ENCODE measurements around the gene RASAL1. TPM values are rescaled to one million over a fixed set of nuclear protein-coding genes. Genes with fewer than 3 reads are reported as not detected.

Gene RASAL1
- total and polyA plus RNA-seq, 10 donors: 0.13 to 1.7 (median 0.62) TPM; not detected in 2

DNA sequence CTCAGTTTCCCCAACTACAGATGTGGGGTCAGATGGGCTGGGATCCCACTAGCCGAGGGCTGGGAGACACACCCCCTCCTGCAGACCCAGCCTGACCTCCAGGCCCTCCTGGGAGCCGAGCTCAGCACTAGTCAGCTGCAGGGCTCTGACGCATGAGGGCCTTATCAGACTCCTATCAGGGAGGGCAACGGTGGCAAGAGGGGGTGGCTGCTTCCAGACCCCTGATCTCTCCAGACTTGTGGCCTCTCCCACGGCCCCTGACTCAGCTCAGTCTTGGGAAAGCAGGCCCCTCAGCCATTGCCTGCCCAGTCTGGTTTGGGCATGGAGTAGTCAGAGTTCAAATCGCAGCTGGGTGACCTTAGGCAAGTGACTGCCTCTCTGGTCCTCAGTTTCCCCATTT, 2.5 kb downstream of the RASAL1 start:
- H3K36me3 ChIP-seq: no peaks in the 10 kb centered on the region
- no peaks in the 10 kb centered on the region for H3K9me3 ChIP-seq
- intact Hi-C loops (cut with DNase I; ENCODE audit: low total_unique reads): no loop called here
- no peak for TF ChIP-seq POLR2A (IDR thresholded peaks at IDR 0.05)
- TF ChIP-seq POLR2AphosphoS5 (IDR thresholded peaks at IDR 0.05): no peak
- no peak for TF ChIP-seq CTCF (IDR thresholded peaks at IDR 0.05 in 8 of 11, conservative IDR thresholded peaks at IDR 0.05 in 3 of 11)
- DNase-seq: peak; percentile 49
- peaks cover 7 to 37% (median 25%) of the 10 kb centered on the region in 6 donors for H3K4me1 ChIP-seq
- no peak overlapping the region for H3K27ac ChIP-seq
- no peak overlapping the region for H3K4me3 ChIP-seq
- WGBS, 5 donors: 63 to 78% (median 67%) methylated on average over 3 to 6 of the region's 6 CpGs
- H3K27me3 ChIP-seq (replicated peaks in 1 of 7): peaks cover 0 to 41% (median 14%) of the 10 kb centered on the region in 7 donors

GRCh38 chr12:113131556-113131955, 4.0 kb downstream of the RASAL1 start:
- H3K4me1 ChIP-seq: peaks cover 7 to 35% (median 25%) of the 10 kb centered on the region in 6 donors
- no peaks in the 10 kb centered on the region for H3K36me3 ChIP-seq
- H3K4me3 ChIP-seq: no peak overlapping the region
- TF ChIP-seq POLR2AphosphoS5 (IDR thresholded peaks at IDR 0.05): no peak
- TF ChIP-seq CTCF (IDR thresholded peaks at IDR 0.05 in 8 of 11, conservative IDR thresholded peaks at IDR 0.05 in 3 of 11): no peak
- no peak for TF ChIP-seq POLR2A (IDR thresholded peaks at IDR 0.05)
- peak; percentile 33 for DNase-seq
- H3K27me3 ChIP-seq (replicated peaks in 1 of 7): peaks cover 0 to 35% (median 11%) of the 10 kb centered on the region in 7 donors
- no peaks in the 10 kb centered on the region for H3K9me3 ChIP-seq
- 67 to 82% (median 75%) methylated on average over 1 of the region's 1 CpG for WGBS, 5 donors
- intact Hi-C loops (cut with DNase I; ENCODE audit: low total_unique reads): no loop called here
- H3K27ac ChIP-seq: no peak overlapping the region

DNA sequence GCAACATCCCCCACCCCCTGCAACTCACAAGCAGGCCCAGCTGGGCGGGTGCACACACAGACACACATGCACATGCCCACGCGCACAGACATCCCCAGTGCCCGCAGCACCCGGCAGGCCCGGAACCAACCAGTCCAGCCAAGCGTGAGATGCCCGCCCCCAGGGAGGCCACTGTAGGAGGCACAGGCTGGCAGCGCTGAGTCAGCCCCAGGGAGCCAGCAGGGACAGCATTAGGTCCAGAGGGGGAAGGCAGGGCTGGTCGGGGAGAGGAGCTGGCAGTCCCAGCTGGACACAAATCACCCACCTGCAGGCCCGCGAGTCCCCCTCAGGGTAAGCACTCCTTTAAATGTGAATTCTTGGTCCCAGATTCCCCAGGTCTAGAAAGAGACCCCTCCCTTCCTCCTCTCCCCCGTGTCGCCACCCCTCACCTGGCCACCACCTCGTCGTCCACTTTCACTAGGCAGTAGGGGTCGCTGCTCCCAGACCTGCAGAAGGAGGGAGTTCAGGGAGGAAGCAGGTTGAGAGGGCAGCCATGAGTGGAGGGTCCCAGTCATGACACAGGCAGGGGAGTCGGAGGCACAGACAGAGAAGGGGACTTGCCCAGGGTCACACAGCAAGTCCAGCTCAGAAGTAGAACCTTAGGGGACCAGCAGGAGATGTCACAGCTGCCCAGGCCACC, 5.0 kb downstream of the RASAL1 start:
- Histone ChIP-seq H3K36me3 (no peaks in the 10 kb centered on the region), H3K4me1 (peaks cover 1 to 25% (median 17%) of the 10 kb centered on the region in 6 donors), H3K27me3 (replicated peaks in 1 of 7) (peaks cover 0 to 25% (median 6%) of the 10 kb centered on the region in 7 donors), H3K27ac (no peak overlapping the region), H3K4me3 (no peak overlapping the region), H3K9me3 (no peaks in the 10 kb centered on the region)
- intact Hi-C loops (cut with DNase I; ENCODE audit: low total_unique reads): no loop called here
- peak; percentile 91 for DNase-seq
- 49 to 62% (median 51%) methylated on average over 15 to 18 of the region's 18 CpGs for WGBS, 5 donors
- TF ChIP-seq CTCF (IDR thresholded peaks at IDR 0.05 in 8 of 11, conservative IDR thresholded peaks at IDR 0.05 in 3 of 11) (no peak), POLR2A (IDR thresholded peaks at IDR 0.05) (no peak), POLR2AphosphoS5 (IDR thresholded peaks at IDR 0.05) (peak in 2 of 3 donors; percentile 38 to 49)

DNA sequence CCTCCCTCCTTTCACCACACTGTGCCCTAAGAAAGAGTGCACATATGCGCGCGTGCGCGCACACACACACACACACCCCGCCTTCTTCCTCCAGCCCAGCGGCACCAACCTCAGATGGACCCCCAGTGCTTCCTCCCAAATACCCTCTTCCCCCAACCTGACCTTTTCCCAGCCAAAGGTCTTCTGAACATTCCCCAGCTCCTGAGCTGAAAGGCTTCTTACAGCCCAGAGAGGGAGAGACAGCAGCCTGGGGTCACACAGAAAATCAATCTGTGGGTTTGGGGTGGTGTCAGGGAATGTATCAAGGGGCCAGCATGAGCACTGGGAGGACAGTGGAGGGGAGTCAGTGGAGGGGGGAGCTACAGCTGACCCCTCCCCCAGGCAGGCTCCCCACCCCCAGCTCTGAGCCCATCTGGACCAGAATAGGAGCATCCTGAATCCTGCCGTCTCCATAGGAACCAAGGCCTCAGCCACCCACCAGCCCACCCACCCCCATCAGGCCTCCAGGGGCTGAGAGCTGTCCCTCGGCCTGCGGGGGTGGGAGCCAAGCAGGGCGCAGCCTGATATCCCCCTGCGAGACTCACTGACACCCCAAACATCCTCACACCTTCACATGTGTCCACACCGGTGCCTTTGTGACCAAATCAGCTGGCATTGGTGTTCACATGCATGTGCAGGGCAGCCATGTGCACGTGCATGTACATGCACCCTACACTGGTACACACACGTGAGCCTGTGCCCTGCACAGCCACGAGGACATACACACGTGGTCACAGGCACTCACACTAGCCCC, 5.7 kb downstream of the RASAL1 start:
- TF ChIP-seq CTCF (IDR thresholded peaks at IDR 0.05 in 8 of 11, conservative IDR thresholded peaks at IDR 0.05 in 3 of 11) (no peak), POLR2AphosphoS5 (IDR thresholded peaks at IDR 0.05) (no peak), POLR2A (IDR thresholded peaks at IDR 0.05) (no peak)
- Histone ChIP-seq H3K4me1 (peaks cover 0 to 19% (median 11%) of the 10 kb centered on the region in 6 donors), H3K27ac (no peak overlapping the region), H3K27me3 (replicated peaks in 1 of 7) (peaks cover 0 to 18% (median 0%) of the 10 kb centered on the region in 7 donors), H3K9me3 (no peaks in the 10 kb centered on the region), H3K36me3 (no peaks in the 10 kb centered on the region), H3K4me3 (no peak overlapping the region)
- peak; percentile 46 for DNase-seq
- WGBS, 5 donors: 66 to 78% (median 71%) methylated on average over 11 to 17 of the region's 17 CpGs
- intact Hi-C loops (cut with DNase I; ENCODE audit: low total_unique reads): no loop called here
